CD8-positive, alpha-beta memory T cell (primary cell): ENCODE results near the gene EZR. TPM values are rescaled to one million over a fixed set of nuclear protein-coding genes. Genes with fewer than 3 reads are reported as not detected.
A peak's percentile ranks its signal among the peaks of the same experiment; 100 is the strongest.

Experiments
- CTCF ChIA-PET: fragments of 350-600 bp; sonication (Branson Sonifier 250); formaldehyde crosslinking; loops from one replicate; lab custom pipeline; 2021; ENCODE audit warnings: antibody characterized with exemption; lab: Charles Lee
- POLR2A ChIA-PET: fragments of 350-600 bp; sonication (Branson Sonifier 250); formaldehyde crosslinking; loops from one replicate; lab custom pipeline; 2021; ENCODE audit warnings: antibody characterized with exemption; lab: Charles Lee
- DNase-seq, 5 donors: peaks; one replicate each; pipeline versions ENCODE4 v3.0.0 to v3.0.0-alpha.2; 2020 to 2022; ENCODE audit warnings: mixed read lengths in 1 of 5
- H3K27ac ChIP-seq: one replicate; pipeline ENCODE4 v1.7.0; 2013; ENCODE audit warnings: low read depth, mild to moderate bottlenecking, low read length, moderate library complexity
- H3K27me3 ChIP-seq: 2 replicates; pipeline ENCODE4 v1.7.0; 2013; ENCODE audit warnings: low read length, mild to moderate bottlenecking; ENCODE audit not compliant: insufficient read depth, poor library complexity, severe bottlenecking
- H3K36me3 ChIP-seq: 2 replicates; pipeline ENCODE4 v1.7.0; 2013; ENCODE audit warnings: mild to moderate bottlenecking, low read length, moderate library complexity; ENCODE audit not compliant: insufficient read depth
- H3K4me1 ChIP-seq: 2 replicates; pipeline ENCODE4 v1.7.0; 2013; ENCODE audit warnings: mild to moderate bottlenecking, low read length, moderate library complexity; ENCODE audit not compliant: insufficient read depth
- H3K4me3 ChIP-seq: 2 replicates; pipeline ENCODE4 v1.7.0; 2013; ENCODE audit warnings: mild to moderate bottlenecking, low read length
- H3K9me3 ChIP-seq: 2 replicates; pipeline ENCODE4 v1.7.0; 2013; ENCODE audit warnings: mild to moderate bottlenecking, low read length
- H3K27ac Mint-ChIP-seq, 8 donors: one replicate each; pipeline ENCODE4 v1.8.0; 2020 to 2021; ENCODE audit warnings: mixed read lengths in 8 of 8, mild to moderate bottlenecking in 6 of 8, inconsistent platforms in 3 of 8, moderate library complexity in 3 of 8
- H3K27me3 Mint-ChIP-seq, 2 donors: one replicate each; pipeline ENCODE4 v1.8.0; 2020 to 2021; ENCODE audit warnings: mixed read lengths in 2 of 2, mild to moderate bottlenecking in 1 of 2, moderate library complexity in 1 of 2
- H3K36me3 Mint-ChIP-seq, 3 donors: one replicate each; pipeline ENCODE4 v1.8.0; 2020 to 2021; ENCODE audit warnings: mixed read lengths in 3 of 3, inconsistent platforms in 1 of 3, mild to moderate bottlenecking in 1 of 3
- H3K4me1 Mint-ChIP-seq, 3 donors: one replicate each; pipeline ENCODE4 v1.8.0; 2020 to 2021; ENCODE audit warnings: mixed read lengths in 3 of 3, inconsistent platforms in 1 of 3, mild to moderate bottlenecking in 1 of 3
- H3K4me3 Mint-ChIP-seq, 7 donors: one replicate each; pipeline ENCODE4 v1.8.0; 2020 to 2021; ENCODE audit warnings: mixed read lengths in 7 of 7, mild to moderate bottlenecking in 6 of 7, moderate library complexity in 4 of 7, inconsistent platforms in 2 of 7
- H3K9me3 Mint-ChIP-seq, 5 donors: one replicate each; pipeline ENCODE4 v1.8.0; 2020 to 2022; ENCODE audit warnings: mixed read lengths in 5 of 5, mild to moderate bottlenecking in 3 of 5, moderate library complexity in 2 of 5, inconsistent platforms in 1 of 5
- polyA plus RNA-seq: library from polyadenylated mRNA; unstranded; fragments of 300-500 nt; fragmentation: Illumina TruSeq; gene quantifications from one replicate; pipeline ENCODE4 v1.2.3, GENCODE V29; 2021
- total RNA-seq, 2 experiments: library from RNA; stranded (reverse); gene quantifications; one replicate each; pipeline ENCODE4 v1.2.3, GENCODE V29; 2021

Gene EZR
- total and polyA plus RNA-seq, 3 experiments from 2014 or later, result 296 to 325 (median 299) TPM

GRCh38 chr6:158783851-158784250 is 35.3 kb downstream of the EZR start:
- H3K9me3 Mint-ChIP-seq, result no peaks in the 10 kb centered on the region
- no peaks in the 10 kb centered on the region for H3K27me3 ChIP-seq
- peaks cover 12 to 91% (median 38%) of the 10 kb centered on the region in 3 donors for H3K36me3 Mint-ChIP-seq
- H3K4me1 ChIP-seq, result peaks cover 10% of the 10 kb centered on the region
- CTCF ChIA-PET, result interaction anchor here (1.0 to 1.4 kb wide), 2 partner anchors 12 to 225 kb away, joined by 3 read pairs; no protein-coding TSS in a partner anchor
- peak overlapping the region in 7 of 8 donors; percentile 39 to 75 (median 50) for H3K27ac Mint-ChIP-seq
- no peak overlapping the region for H3K27ac ChIP-seq
- DNase-seq, result no peak
- H3K9me3 ChIP-seq, result no peaks in the 10 kb centered on the region
- no peak overlapping the region for H3K4me3 Mint-ChIP-seq
- peaks cover 29 to 70% (median 50%) of the 10 kb centered on the region in 3 donors for H3K4me1 Mint-ChIP-seq
- POLR2A ChIA-PET, result no interaction called here
- H3K4me3 ChIP-seq, result no peak overlapping the region
- peaks cover 73% of the 10 kb centered on the region for H3K36me3 ChIP-seq
- peaks cover 0 to 2% of the 10 kb centered on the region in 2 donors for H3K27me3 Mint-ChIP-seq

DNA sequence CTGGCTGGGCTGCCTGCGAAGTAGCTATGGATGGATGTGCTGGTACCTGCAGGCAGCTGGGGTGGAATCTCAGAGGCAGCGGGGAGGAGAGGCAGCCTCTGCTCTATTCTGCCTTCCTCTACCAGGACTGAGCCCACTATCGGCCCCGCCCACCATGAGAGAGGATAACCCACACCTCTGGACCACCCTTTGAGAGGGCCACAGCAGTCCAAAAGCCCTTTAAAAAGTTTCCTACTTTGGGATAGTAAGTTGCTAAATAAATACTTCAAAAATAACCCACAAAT is 36.1 kb downstream of the EZR start:
- Mint-ChIP-seq H3K36me3 (peaks cover 13 to 92% (median 38%) of the 10 kb centered on the region in 3 donors), H3K9me3 (no peaks in the 10 kb centered on the region), H3K4me3 (no peak overlapping the region), H3K27me3 (peaks cover 0 to 2% of the 10 kb centered on the region in 2 donors), H3K4me1 (peaks cover 29 to 72% (median 48%) of the 10 kb centered on the region in 3 donors), H3K27ac (peak overlapping the region in 3 of 8 donors; percentile 56 to 75 (median 66))
- H3K27me3 ChIP-seq, result no peaks in the 10 kb centered on the region
- H3K27ac ChIP-seq, result no peak overlapping the region
- no peak overlapping the region for H3K4me3 ChIP-seq
- H3K4me1 ChIP-seq, result peaks cover 8% of the 10 kb centered on the region
- ChIA-PET CTCF (interaction anchor here (1.2 to 1.7 kb wide), 3 partner anchors 11 to 190 kb away, joined by 3 to 5 read pairs (median 4); no protein-coding TSS in a partner anchor), POLR2A (no interaction called here)
- peaks cover 67% of the 10 kb centered on the region for H3K36me3 ChIP-seq
- H3K9me3 ChIP-seq, result no peaks in the 10 kb centered on the region
- DNase-seq, result peak in 1 of 5 donors; percentile 25

- Histone ChIP-seq H3K27me3 (no peaks in the 10 kb centered on the region), H3K27ac (no peak overlapping the region), H3K36me3 (peaks cover 66% of the 10 kb centered on the region), H3K9me3 (no peaks in the 10 kb centered on the region), H3K4me1 (peaks cover 8% of the 10 kb centered on the region), H3K4me3 (no peak overlapping the region)
- H3K27ac Mint-ChIP-seq, result peak overlapping the region in 4 of 8 donors; percentile 9 to 81 (median 66)
- H3K36me3 Mint-ChIP-seq, result peaks cover 13 to 92% (median 36%) of the 10 kb centered on the region in 3 donors
- ChIA-PET CTCF (interaction anchor here (1.2 to 1.7 kb wide), 3 partner anchors 11 to 190 kb away, joined by 3 to 5 read pairs (median 4); no protein-coding TSS in a partner anchor), POLR2A (interaction anchor here (0.9 kb wide), 1 partner anchor 13 kb away, joined by 3 read pairs; no protein-coding TSS in a partner anchor)
- DNase-seq, result no peak
- no peaks in the 10 kb centered on the region for H3K9me3 Mint-ChIP-seq
- H3K27me3 Mint-ChIP-seq, result peaks cover 0 to 2% of the 10 kb centered on the region in 2 donors
- H3K4me3 Mint-ChIP-seq, result peak overlapping the region in 1 of 7 donors; percentile 34
- peaks cover 29 to 74% (median 48%) of the 10 kb centered on the region in 3 donors for H3K4me1 Mint-ChIP-seq
Observed at GRCh38 chr6:158782432-158783166, 36.6 kb downstream of the EZR start.

GRCh38 chr6:158781692-158782373 is 37.3 kb downstream of the EZR start:
- Mint-ChIP-seq H3K36me3 (peaks cover 13 to 92% (median 36%) of the 10 kb centered on the region in 3 donors), H3K9me3 (no peaks in the 10 kb centered on the region), H3K4me3 (peak overlapping the region in 2 of 7 donors; percentile 34 to 36), H3K27ac (peak overlapping the region in 7 of 8 donors; percentile 36 to 81 (median 72)), H3K27me3 (peaks cover 0 to 6% of the 10 kb centered on the region in 2 donors), H3K4me1 (peaks cover 33 to 74% (median 48%) of the 10 kb centered on the region in 3 donors)
- Histone ChIP-seq H3K4me1 (peaks cover 8% of the 10 kb centered on the region), H3K27me3 (no peaks in the 10 kb centered on the region), H3K9me3 (no peaks in the 10 kb centered on the region), H3K36me3 (peaks cover 66% of the 10 kb centered on the region), H3K4me3 (no peak overlapping the region), H3K27ac (no peak overlapping the region)
- ChIA-PET POLR2A (interaction anchor here (0.9 kb wide), 1 partner anchor 13 kb away, joined by 3 read pairs; no protein-coding TSS in a partner anchor), CTCF (interaction anchor here (1.1 to 2.1 kb wide), 7 partner anchors 11 to 192 kb away, joined by 3 to 7 read pairs (median 5); no protein-coding TSS in a partner anchor)
- DNase-seq, result peak in 1 of 5 donors; percentile 39

- POLR2A ChIA-PET, result interaction anchor here (0.9 to 1.1 kb wide), 2 partner anchors 8 to 14 kb away, joined by 3 to 5 read pairs; no protein-coding TSS in a partner anchor
- no peaks in the 10 kb centered on the region for H3K9me3 ChIP-seq
- peaks cover 13 to 92% (median 40%) of the 10 kb centered on the region in 3 donors for H3K36me3 Mint-ChIP-seq
- H3K9me3 Mint-ChIP-seq, result peaks cover 0 to 2% (median 0%) of the 10 kb centered on the region in 5 donors
- peaks cover 0 to 6% of the 10 kb centered on the region in 2 donors for H3K27me3 Mint-ChIP-seq
- H3K4me1 ChIP-seq, result peaks cover 8% of the 10 kb centered on the region
- peaks cover 67% of the 10 kb centered on the region for H3K36me3 ChIP-seq
- peaks cover 36 to 71% (median 47%) of the 10 kb centered on the region in 3 donors for H3K4me1 Mint-ChIP-seq
- no peak overlapping the region for H3K27ac ChIP-seq
- H3K27me3 ChIP-seq, result no peaks in the 10 kb centered on the region
- peak in 1 of 5 donors; percentile 38 for DNase-seq
- CTCF ChIA-PET, result interaction anchor here (0.9 to 2.1 kb wide), 10 partner anchors 8 to 193 kb away, joined by 3 to 7 read pairs (median 4); no protein-coding TSS in a partner anchor
- H3K4me3 Mint-ChIP-seq, result no peak overlapping the region
- H3K27ac Mint-ChIP-seq, result peak overlapping the region; percentile 14 to 88 (median 66)
- H3K4me3 ChIP-seq, result no peak overlapping the region
Observed at GRCh38 chr6:158780988-158781691, 38.0 kb downstream of the EZR start.

DNA sequence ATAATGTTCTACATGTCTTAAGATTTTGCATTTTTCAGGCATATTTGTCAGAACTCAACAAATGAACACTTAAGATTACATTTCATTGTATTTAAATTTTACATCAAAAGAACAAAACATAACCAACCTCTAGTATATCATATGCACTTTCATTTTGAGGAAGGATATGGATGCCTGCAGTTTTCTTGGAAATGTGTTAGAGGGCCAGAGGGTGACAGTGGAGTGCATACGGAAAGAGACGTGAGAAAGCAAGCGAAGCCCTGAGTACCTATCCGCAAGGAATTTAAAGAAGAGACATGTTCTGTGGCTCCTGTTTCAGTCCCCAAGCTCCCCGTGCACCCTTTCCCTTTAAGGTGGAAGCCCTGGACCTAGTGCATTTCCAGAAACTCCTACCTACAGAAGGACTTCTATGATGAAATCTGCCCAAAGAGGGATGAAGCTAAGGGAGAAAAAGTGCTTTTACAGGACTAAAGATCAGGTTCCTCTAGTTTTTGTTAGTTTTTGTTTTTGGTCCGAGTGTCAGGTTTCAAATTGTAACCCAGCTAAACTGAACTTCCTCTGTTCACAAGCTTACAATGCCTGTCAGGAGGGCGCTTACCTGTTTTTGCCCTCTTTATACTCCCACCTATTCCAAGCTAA is 38.8 kb downstream of the EZR start:
- ChIA-PET POLR2A (interaction anchor here (1.1 kb wide), 1 partner anchor 9 kb away, joined by 5 read pairs; no protein-coding TSS in a partner anchor), CTCF (interaction anchor here (0.9 to 2.1 kb wide), 10 partner anchors 8 to 192 kb away, joined by 3 to 7 read pairs (median 4); no protein-coding TSS in a partner anchor)
- H3K4me1 ChIP-seq, result peaks cover 8% of the 10 kb centered on the region

More for the DNA sequence above, 38.8 kb downstream of the EZR start:
- Histone ChIP-seq H3K36me3 (peaks cover 70% of the 10 kb centered on the region), H3K4me3 (no peak overlapping the region), H3K27me3 (no peaks in the 10 kb centered on the region), H3K27ac (no peak overlapping the region), H3K9me3 (no peaks in the 10 kb centered on the region)
- DNase-seq, result no peak
- Mint-ChIP-seq H3K27me3 (peaks cover 0 to 6% of the 10 kb centered on the region in 2 donors), H3K36me3 (peaks cover 13 to 94% (median 41%) of the 10 kb centered on the region in 3 donors), H3K4me3 (peak overlapping the region in 1 of 7 donors; percentile 22), H3K27ac (peak overlapping the region; percentile 22 to 88 (median 66)), H3K4me1 (peaks cover 36 to 76% (median 47%) of the 10 kb centered on the region in 3 donors), H3K9me3 (peaks cover 0 to 2% (median 0%) of the 10 kb centered on the region in 5 donors)
